NCI-H510A (cell line): ENCODE data around the gene AMY2B.
"Not testable (repeated sequence)": the region's sequence is repeated elsewhere in the genome, so short reads cannot be mapped to it uniquely, and the experiment has no call there.

Source experiments
- DNase-seq: peaks from one replicate; lab custom pipeline; 2025; lab: John Stamatoyannopoulos, UW

The AMY2B gene

GRCh38 chr1:103571289-103571688, at the start of gene AMY2B:
AMY2B (plus strand) TSS chr1:103571589; CDS start chr1:103571603, 14 bp downstream.
- not testable (repeated sequence) for DNase-seq

DNA sequence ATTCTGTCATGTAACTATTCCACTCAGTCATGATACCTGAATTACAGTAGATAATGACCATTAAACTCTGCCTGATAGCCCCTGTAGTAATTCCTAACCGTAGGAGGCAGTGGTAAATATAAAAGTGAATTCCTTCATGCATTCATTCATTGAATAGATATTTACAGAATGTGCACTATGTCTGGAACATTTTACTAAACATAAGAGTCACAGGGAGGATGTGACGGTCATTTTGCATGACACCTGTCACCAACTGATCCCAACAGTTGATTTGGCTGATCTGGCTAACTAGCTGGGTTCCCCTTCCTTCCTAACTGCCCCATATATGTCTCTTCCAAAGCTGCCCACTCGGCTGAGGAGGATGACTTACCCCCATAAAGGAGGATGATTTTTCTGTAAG, 48.0 kb upstream of the AMY2B start:
- DNase-seq: no peak

- DNase-seq: no peak
Observed at GRCh38 chr1:103525114-103525606, 46.2 kb upstream of the AMY2B start.

DNA sequence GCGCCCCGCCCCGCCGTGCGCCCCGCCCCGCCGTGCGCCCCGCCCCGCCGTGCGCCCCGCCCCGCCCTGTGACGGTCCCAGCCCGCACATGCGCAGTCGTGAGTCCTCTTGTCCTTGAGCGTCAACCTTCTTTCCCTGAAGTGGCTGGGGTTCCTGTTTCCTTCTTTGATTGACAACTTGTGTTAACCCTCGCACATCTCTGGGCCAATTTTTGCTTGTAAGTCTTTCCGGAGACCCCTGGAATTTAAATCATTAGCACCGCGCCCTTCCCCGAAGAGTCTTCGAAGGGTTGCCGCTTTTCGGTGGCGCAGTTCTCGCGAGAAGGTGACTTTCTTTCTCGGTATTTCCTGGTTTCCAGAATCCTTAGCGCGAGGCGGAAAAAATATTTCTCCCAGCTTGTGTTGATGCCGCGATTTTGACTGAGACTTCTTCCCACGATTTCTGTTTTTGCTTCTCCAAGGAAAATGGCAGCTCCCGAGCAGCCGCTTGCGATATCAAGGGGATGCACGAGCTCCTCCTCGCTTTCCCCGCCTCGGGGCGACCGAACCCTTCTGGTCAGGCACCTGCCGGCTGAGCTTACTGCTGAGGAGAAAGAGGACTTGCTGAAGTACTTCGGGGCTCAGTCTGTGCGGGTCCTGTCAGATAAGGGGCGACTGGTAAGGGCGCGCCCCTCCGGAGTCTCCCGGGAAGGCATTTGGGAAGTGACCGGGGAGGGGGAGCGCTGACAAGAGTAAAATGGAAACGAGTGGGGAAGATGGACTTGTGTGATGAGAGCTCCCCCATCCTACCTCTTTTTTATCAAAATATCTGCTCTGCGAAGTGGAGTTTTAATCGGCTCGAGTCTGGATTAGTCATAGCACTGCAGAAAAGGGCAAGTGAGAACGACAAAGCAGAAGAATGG, 45.5 kb upstream of the AMY2B start, which contains the start of gene RNPC3:
TSS of gene RNPC3 (plus strand) at position 93 of the 901 bp plus-strand sequence. CDS start at position 465, 372 bp downstream.
- peak; percentile 77 for DNase-seq

DNA sequence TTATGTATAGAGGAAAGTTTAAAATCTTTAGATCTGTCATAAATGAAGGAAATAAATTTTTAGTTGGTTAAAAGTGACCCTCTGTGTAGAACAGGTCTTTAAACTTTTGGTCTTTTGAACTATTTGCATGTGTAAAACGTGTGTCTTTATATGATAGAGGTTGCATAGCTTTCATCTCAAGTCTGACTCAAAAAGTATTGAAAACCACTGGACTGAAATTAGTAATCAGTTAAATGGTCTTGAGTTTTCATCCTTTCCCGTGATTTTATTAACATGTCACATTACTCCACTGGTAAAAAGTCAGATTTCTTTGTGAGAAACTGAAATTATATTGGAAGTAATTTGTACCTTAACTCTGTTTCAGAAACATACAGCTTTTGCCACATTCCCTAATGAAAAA, 44.1 kb upstream of the AMY2B start:
- no peak for DNase-seq

- no peak for DNase-seq
Observed at GRCh38 chr1:103529746-103530145, 41.6 kb upstream of the AMY2B start.

- DNase-seq: no peak
Observed at GRCh38 chr1:103538226-103538625, 33.2 kb upstream of the AMY2B start.

- no peak for DNase-seq
Observed at GRCh38 chr1:103541431-103541830, 30.0 kb upstream of the AMY2B start.

DNA sequence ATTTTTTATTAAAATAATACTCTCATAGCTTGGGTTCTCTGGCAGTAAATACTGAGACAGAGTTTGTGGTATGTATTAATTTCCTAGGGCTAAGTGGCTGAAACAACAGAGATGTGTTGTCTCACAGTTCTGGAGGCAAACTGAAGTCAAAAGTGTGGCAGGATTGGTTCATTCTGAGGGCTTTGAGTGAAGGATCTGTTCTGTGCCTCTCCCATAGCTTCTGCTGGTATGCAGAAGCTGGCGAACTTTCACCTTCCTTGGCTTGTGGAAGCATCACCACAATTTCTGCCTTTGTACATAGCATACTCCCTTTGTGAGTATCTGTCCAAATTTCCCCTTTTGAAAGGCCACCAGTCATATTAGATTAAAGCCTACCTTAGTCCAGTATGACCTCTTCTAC, 24.9 kb upstream of the AMY2B start:
- no peak for DNase-seq

DNA sequence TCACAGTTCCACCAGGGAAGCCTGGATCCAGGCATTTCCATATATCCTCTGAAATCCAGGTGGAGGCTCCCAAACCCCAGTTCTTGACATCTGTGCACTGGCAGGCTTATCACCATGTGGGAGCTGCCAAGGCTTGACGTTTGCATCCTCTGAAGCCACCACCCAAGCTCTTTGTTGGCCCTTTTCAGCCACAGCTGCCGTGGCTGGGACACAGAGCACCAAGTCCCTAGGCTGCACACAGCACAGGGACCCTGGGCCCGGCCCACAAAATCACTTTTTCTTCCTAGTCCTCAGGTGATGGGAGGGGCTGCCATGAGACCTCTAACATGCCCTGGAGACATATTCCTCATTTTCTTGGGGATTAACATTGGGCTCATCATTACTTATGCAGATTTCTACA, 23.5 kb upstream of the AMY2B start:
- no peak for DNase-seq

- DNase-seq: no peak
Observed at GRCh38 chr1:103560427-103560826, 11.0 kb upstream of the AMY2B start.

DNA sequence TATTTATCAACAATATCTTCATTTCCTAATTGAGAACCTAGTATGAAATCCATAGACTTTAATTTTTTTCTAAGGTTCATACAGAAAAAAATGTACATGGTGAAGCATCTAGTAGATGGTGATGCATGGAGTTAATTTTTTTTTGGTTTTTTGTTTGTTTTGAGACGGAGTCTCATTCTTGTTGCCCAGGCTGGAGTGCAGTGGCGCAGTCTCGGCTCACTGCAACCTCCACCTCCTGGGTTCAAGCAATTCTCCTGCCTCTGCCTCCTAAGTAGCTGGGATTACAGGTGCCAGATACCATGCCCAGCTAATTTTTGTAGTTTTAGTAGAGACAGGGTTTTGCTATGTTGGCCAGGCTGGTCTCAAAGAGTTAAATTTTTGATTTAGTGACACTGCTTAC, 10.3 kb upstream of the AMY2B start:
- DNase-seq: not testable (repeated sequence)

GRCh38 chr1:103561643-103562395, 9.6 kb upstream of the AMY2B start:
- no peak for DNase-seq

GRCh38 chr1:103563056-103563455, 8.3 kb upstream of the AMY2B start:
- DNase-seq: no peak

- DNase-seq: no peak
Observed at GRCh38 chr1:103569493-103569892, 1.9 kb upstream of the AMY2B start.

DNA sequence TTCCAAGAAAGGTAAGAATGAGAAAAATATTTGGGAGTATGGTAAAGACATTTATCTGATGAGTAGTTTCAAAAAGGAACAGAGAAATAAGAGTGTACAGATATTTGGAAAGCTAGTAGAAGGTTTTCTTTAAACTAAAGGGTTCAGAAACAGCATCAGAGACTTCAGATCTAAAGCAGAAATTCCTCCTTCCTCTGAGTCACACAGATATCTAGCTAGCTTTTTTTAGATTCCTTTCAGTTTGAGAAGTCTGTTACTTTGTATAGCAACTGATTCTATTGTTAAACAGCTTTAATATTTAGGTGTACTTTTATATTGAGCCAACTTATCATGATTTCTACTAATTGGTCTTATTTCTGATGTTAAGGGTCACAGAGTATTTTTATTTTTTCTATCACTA, 4.7 kb downstream of the AMY2B start:
- DNase-seq: no peak

GRCh38 chr1:103576784-103577183, 5.4 kb downstream of the AMY2B start:
- not testable (repeated sequence) for DNase-seq

DNA sequence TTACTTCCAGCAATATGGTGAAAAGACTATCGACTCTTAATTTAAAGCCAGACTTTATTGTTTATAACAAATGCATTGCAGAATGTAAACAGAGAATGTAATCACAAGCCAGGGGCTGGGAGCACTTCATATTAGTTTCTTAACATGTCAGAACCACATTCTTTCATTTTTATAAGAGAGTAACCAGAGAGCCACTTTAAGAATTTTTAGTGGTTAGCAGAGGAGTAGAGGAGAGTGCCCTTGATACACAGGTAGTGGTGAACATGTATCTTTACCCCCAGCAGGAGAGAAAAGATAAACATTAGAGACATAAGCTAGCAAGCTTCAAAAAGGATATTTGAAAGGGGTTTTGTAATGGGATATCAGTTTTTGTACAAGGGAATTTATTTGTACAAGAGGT, 11.1 kb downstream of the AMY2B start:
- no peak for DNase-seq

GRCh38 chr1:103583887-103584286, 12.5 kb downstream of the AMY2B start:
- DNase-seq: no peak

DNA sequence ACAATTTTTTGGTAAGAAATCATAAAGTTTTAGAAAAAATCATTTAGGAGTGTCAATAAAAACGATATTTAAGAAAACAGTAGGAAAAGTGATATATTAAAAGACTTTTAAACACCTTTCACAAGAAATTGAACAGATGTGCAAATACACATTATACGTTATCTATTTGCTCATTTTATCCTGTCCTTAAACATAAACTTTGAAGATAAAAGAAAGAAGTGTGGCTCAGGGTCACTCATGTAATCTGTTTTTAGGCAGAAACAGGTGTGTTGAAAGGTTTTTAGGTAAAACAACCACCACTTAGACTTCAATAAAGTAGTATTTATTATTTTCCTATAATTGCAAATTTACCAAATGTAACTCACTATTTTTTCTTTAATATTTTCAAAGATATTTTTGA, 13.1 kb downstream of the AMY2B start:
- no peak for DNase-seq

DNA sequence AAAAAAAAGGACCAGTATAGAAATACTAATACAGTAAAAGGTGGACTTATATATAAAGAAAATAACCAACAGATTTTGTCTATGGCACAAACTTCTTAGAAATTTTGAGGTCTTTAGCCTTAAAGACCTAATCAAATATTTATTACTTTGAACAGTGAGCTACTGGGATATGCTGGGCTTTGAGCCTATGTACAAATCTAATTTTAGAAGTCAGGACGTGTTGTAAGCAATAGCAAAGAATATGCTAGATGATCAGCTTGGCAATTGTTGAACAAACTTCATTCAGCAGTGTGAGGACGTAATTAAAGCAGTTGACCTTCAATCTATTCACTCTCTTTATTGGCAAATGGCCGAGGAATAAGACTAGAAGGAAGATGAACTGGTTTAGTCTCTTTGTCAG, 31.4 kb downstream of the AMY2B start:
- not testable (repeated sequence) for DNase-seq

GRCh38 chr1:103616362-103616761, 45.0 kb downstream of the AMY2B start:
- DNase-seq: no peak

- not testable (repeated sequence) for DNase-seq
Observed at GRCh38 chr1:103616994-103617477, 45.6 kb downstream of the AMY2B start, which contains the start of gene AMY2A. AMY2A (plus strand) TSS chr1:103617427; CDS start chr1:103617441, 14 bp downstream.
